Measurements from ENCODE around the gene ADARB2.

DNA sequence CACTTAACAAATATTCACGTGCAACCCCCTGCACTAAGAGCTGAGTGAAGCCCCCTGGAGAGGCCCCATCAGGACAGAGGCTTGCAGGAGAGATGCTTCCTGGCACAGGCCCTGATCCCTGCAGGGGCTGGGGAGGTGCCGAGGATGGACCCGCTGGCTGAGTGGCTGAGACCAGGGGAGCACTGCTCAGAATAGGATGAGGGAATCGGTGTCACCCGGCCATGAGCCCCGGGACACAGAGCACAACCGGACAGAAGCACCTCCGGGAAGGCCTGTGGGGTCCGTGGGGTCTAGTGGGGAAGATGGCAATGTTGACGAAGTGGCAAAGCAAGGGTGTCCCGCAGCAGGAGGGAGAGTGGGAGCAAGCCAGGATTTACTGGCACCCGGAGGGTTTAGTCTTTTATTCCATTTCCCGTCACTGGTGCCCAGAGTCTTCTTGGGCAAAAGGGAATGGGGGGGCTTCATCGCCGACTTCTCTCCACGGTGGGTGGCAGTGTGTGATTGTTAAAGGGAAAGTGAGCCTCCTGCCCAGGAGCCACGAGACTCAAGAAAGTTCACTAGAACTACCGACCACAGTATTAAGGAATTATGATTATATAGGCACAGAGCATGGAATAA is 140.7 kb downstream of the ADARB2 start:
- TF ChIP-seq, protein P1, sequence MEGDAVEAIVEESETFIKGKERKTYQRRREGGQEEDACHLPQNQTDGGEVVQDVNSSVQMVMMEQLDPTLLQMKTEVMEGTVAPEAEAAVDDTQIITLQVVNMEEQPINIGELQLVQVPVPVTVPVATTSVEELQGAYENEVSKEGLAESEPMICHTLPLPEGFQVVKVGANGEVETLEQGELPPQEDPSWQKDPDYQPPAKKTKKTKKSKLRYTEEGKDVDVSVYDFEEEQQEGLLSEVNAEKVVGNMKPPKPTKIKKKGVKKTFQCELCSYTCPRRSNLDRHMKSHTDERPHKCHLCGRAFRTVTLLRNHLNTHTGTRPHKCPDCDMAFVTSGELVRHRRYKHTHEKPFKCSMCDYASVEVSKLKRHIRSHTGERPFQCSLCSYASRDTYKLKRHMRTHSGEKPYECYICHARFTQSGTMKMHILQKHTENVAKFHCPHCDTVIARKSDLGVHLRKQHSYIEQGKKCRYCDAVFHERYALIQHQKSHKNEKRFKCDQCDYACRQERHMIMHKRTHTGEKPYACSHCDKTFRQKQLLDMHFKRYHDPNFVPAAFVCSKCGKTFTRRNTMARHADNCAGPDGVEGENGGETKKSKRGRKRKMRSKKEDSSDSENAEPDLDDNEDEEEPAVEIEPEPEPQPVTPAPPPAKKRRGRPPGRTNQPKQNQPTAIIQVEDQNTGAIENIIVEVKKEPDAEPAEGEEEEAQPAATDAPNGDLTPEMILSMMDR (IDR thresholded peaks at IDR 0.05): no peak
- TF ChIP-seq POLR2A (IDR thresholded peaks at IDR 0.05): no peak
- no peak for TF ChIP-seq EP300 (IDR thresholded peaks at IDR 0.05)
